Tibial nerve (tissue), 4 donors: ENCODE measurements around the gene GALNTL6. TPM values are rescaled to one million over a fixed set of nuclear protein-coding genes. Genes with fewer than 3 reads are reported as not detected.
"Not testable (repeated sequence)": the region's sequence is repeated elsewhere in the genome, so short reads cannot be mapped to it uniquely, and the experiment has no call there.

Experiments used
- DNase-seq, 2 donors: peaks; one replicate each; pipeline ENCODE4 v3.0.0-alpha.2; 2019; ENCODE audit warnings: low spot score in 2 of 2
- H3K27ac ChIP-seq, 4 donors: fragments of 200-600 bp; sonication (generic) in 3 of 4; one replicate each; pipeline ENCODE4 v1.5.1; 2017 to 2019; ENCODE audit warnings: mild to moderate bottlenecking in 1 of 4
- H3K27me3 ChIP-seq, 2 donors: fragments of 200-600 bp; sonication (generic) in 1 of 2; one replicate each; pipeline versions ENCODE4 v1.5.1 to v1.6.0; 2017 to 2019
- H3K36me3 ChIP-seq, 3 donors: fragments of 200-600 bp; sonication (generic); one replicate each; pipeline ENCODE4 v1.5.1; 2018 to 2019
- H3K4me1 ChIP-seq, 4 donors: fragments of 200-600 bp; sonication (generic) in 3 of 4; one replicate each; pipeline ENCODE4 v1.5.1; 2017 to 2019
- H3K4me3 ChIP-seq, 4 donors: fragments of 200-600 bp; sonication (generic) in 3 of 4; one replicate each; pipeline ENCODE4 v1.5.1; 2017 to 2019; ENCODE audit warnings: mild to moderate bottlenecking in 1 of 4, moderate library complexity in 1 of 4
- H3K9me3 ChIP-seq, 4 donors: fragments of 200-600 bp; sonication (generic) in 3 of 4; one replicate each; pipeline ENCODE4 v1.5.1; 2017 to 2019
- CTCF ChIP-seq, 5 experiments: fragments of 200-600 bp in 3 of 5; fragments of 450-650 bp in 2 of 5; sonication (generic) in 3 of 5; IDR thresholded peaks; one replicate each; pipeline ENCODE4 v1.5.1; 2016 to 2019; ENCODE audit warnings: antibody characterized with exemption in 5 of 5, mild to moderate bottlenecking in 3 of 5, moderate library complexity in 2 of 5
- EP300 ChIP-seq, 2 donors: sonication (generic); formaldehyde crosslinking; IDR thresholded peaks; one replicate each; pipeline ENCODE4 v1.6.1; 2017; ENCODE audit warnings: antibody characterized with exemption in 2 of 2, mild to moderate bottlenecking in 1 of 2
- POLR2A ChIP-seq, 2 donors: fragments of 450-650 bp; IDR thresholded peaks; one replicate each; pipeline ENCODE4 v1.6.1; 2017; ENCODE audit warnings: antibody characterized with exemption in 2 of 2, mild to moderate bottlenecking in 2 of 2, moderate library complexity in 2 of 2
- WGBS, 2 donors: methylation state at CpG; one replicate each; pipeline ENCODE4 v1.1.5; 2018; 5-methylcytosine and 5-hydroxymethylcytosine counted together
- total RNA-seq, 4 donors: library from RNA; depleted of rRNA; stranded (reverse); fragments of >200 nt; gene quantifications; one replicate each; pipeline ENCODE4 v1.1.0, GENCODE V29; 2016

The GALNTL6 gene
- total RNA-seq, 4 donors from 2014 or later, result not detected

GRCh38 chr4:172871381-172871780, 1058.2 kb downstream of the GALNTL6 start:
- no peaks in the 10 kb centered on the region for H3K36me3 ChIP-seq

DNA sequence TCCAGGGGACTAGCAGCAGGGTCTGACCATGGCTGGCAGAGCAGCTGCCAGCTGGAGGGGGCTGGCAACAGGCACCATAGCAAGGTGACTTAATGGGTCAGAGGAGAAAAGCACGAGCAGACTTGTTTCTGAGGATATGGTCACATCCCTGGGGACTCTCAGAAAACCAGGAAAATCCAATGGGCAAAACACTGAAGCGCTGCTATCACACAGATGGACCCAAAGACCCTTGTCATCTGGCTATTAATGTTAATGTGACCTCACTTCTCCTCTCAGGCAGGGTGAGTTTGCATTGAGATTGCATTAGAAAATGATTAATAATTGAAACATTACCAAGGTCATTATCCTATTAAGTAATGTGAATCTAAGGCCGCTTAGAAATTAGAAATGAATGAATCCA, 1061.7 kb downstream of the GALNTL6 start:
- Histone ChIP-seq H3K9me3 (peaks cover 0 to 5% (median 0%) of the 10 kb centered on the region in 4 donors), H3K27me3 (no peaks in the 10 kb centered on the region), H3K4me1 (no peaks in the 10 kb centered on the region), H3K4me3 (no peak overlapping the region), H3K36me3 (no peaks in the 10 kb centered on the region), H3K27ac (no peak overlapping the region)
- TF ChIP-seq CTCF (IDR thresholded peaks at IDR 0.05), result no peak
- no peak for TF ChIP-seq EP300 (IDR thresholded peaks at IDR 0.05)
- no peak for TF ChIP-seq POLR2A (IDR thresholded peaks at IDR 0.05)
- WGBS, 2 donors, result 74 to 77% methylated on average over 3 of the region's 3 CpGs
- DNase-seq, result no peak

More at GRCh38 chr4:172871381-172871780, 1058.2 kb downstream of the GALNTL6 start:
- Histone ChIP-seq H3K27ac (no peak overlapping the region), H3K4me3 (no peak overlapping the region), H3K9me3 (no peaks in the 10 kb centered on the region), H3K4me1 (no peaks in the 10 kb centered on the region), H3K27me3 (no peaks in the 10 kb centered on the region)
- no peak for TF ChIP-seq CTCF (IDR thresholded peaks at IDR 0.05)
- DNase-seq, result no peak

GRCh38 chr4:172876394-172876793, 1063.2 kb downstream of the GALNTL6 start:
- DNase-seq, result no peak
- TF ChIP-seq POLR2A (IDR thresholded peaks at IDR 0.05) (no peak), EP300 (IDR thresholded peaks at IDR 0.05) (no peak)
- Histone ChIP-seq H3K36me3 (no peaks in the 10 kb centered on the region), H3K4me1 (no peaks in the 10 kb centered on the region), H3K9me3 (peaks cover 0 to 7% (median 0%) of the 10 kb centered on the region in 4 donors), H3K27ac (no peak overlapping the region), H3K4me3 (no peak overlapping the region), H3K27me3 (no peaks in the 10 kb centered on the region)
- 47 to 55% methylated on average over 2 of the region's 2 CpGs for WGBS, 2 donors

- WGBS, 2 donors, result 84 to 88% methylated on average over 6 of the region's 6 CpGs
- Histone ChIP-seq H3K36me3 (no peaks in the 10 kb centered on the region), H3K27ac (no peak overlapping the region), H3K4me3 (no peak overlapping the region), H3K4me1 (no peaks in the 10 kb centered on the region), H3K27me3 (no peaks in the 10 kb centered on the region), H3K9me3 (peaks cover 0 to 15% (median 0%) of the 10 kb centered on the region in 4 donors)
- no peak for TF ChIP-seq EP300 (IDR thresholded peaks at IDR 0.05)
- no peak for TF ChIP-seq POLR2A (IDR thresholded peaks at IDR 0.05)
- no peak for TF ChIP-seq CTCF (IDR thresholded peaks at IDR 0.05)
- no peak for DNase-seq
Measured at GRCh38 chr4:172881645-172882044, 1068.4 kb downstream of the GALNTL6 start.

- not testable (repeated sequence) for H3K27me3 ChIP-seq, H3K4me1 ChIP-seq, H3K9me3 ChIP-seq, H3K27ac ChIP-seq, DNase-seq, H3K36me3 ChIP-seq, H3K4me3 ChIP-seq
- WGBS, 2 donors, result 97 to 100% methylated on average over 3 of the region's 3 CpGs
Measured at GRCh38 chr4:172887358-172887757, 1074.2 kb downstream of the GALNTL6 start.

GRCh38 chr4:172887959-172888358, 1074.8 kb downstream of the GALNTL6 start:
- H3K4me1 ChIP-seq, result no peaks in the 10 kb centered on the region
- H3K27ac ChIP-seq, result no peak overlapping the region
- DNase-seq, result no peak
- TF ChIP-seq POLR2A (IDR thresholded peaks at IDR 0.05), result no peak
- TF ChIP-seq CTCF (IDR thresholded peaks at IDR 0.05), result no peak
- no peak for TF ChIP-seq EP300 (IDR thresholded peaks at IDR 0.05)
- 77 to 88% methylated on average over 2 of the region's 2 CpGs for WGBS, 2 donors
- H3K36me3 ChIP-seq, result no peaks in the 10 kb centered on the region
- peaks cover 0 to 11% (median 0%) of the 10 kb centered on the region in 4 donors for H3K9me3 ChIP-seq
- H3K4me3 ChIP-seq, result no peak overlapping the region
- no peaks in the 10 kb centered on the region for H3K27me3 ChIP-seq
